ENCODE results near the gene CCDC57. TPM values are rescaled to one million over a fixed set of nuclear protein-coding genes. Genes with fewer than 3 reads are reported as not detected.
"Not testable (repeated sequence)": the region's sequence is repeated elsewhere in the genome, so short reads cannot be mapped to it uniquely, and the experiment has no call there.

The CCDC57 gene
- total RNA-seq, 1 donor from 2014 or later: 50.5 TPM

GRCh38 chr17:82146663-82147654 is 65.7 kb downstream of the CCDC57 start:
- no peak overlapping the region for H3K27ac ChIP-seq
- H3K27me3 ChIP-seq: no peaks in the 10 kb centered on the region
- H3K4me1 ChIP-seq: no peaks in the 10 kb centered on the region
- ATAC-seq (no peak), DNase-seq (no peak)
- H3K36me3 ChIP-seq: no peaks in the 10 kb centered on the region
- no peak overlapping the region for H3K4me3 ChIP-seq
- intact Hi-C loops (cut with DNase I): no loop called here
- no peaks in the 10 kb centered on the region for H3K9me3 ChIP-seq
- no peak for TF ChIP-seq CTCF (IDR thresholded peaks at IDR 0.05)

- ATAC-seq: peak; percentile 35
- no peak for TF ChIP-seq CTCF (IDR thresholded peaks at IDR 0.05)
These were observed 67.0 kb downstream of the CCDC57 start for GRCh38 chr17:82145550-82146155.

GRCh38 chr17:82143333-82143732 is 69.3 kb downstream of the CCDC57 start:
- Histone ChIP-seq H3K36me3 (no peaks in the 10 kb centered on the region), H3K27ac (no peak overlapping the region), H3K27me3 (no peaks in the 10 kb centered on the region), H3K4me3 (no peak overlapping the region), H3K9me3 (no peaks in the 10 kb centered on the region), H3K4me1 (no peaks in the 10 kb centered on the region)
- intact Hi-C loops (cut with DNase I): no loop called here
- ATAC-seq (no peak), DNase-seq (no peak)
- no peak for TF ChIP-seq CTCF (IDR thresholded peaks at IDR 0.05)

More at GRCh38 chr17:82145550-82146155, 67.0 kb downstream of the CCDC57 start:
- H3K4me3 ChIP-seq: no peak overlapping the region
- H3K27ac ChIP-seq: no peak overlapping the region
- no peaks in the 10 kb centered on the region for H3K9me3 ChIP-seq
- no peaks in the 10 kb centered on the region for H3K36me3 ChIP-seq
- no peaks in the 10 kb centered on the region for H3K27me3 ChIP-seq
- no peaks in the 10 kb centered on the region for H3K4me1 ChIP-seq
- intact Hi-C loops (cut with DNase I): no loop called here
- DNase-seq: no peak

- intact Hi-C loops (cut with DNase I); H3K27ac ChIP-seq; H3K36me3 ChIP-seq; H3K4me1 ChIP-seq; H3K4me3 ChIP-seq; H3K27me3 ChIP-seq; DNase-seq; ATAC-seq; H3K9me3 ChIP-seq: not testable (repeated sequence)
These were observed 72.7 kb downstream of the CCDC57 start for GRCh38 chr17:82139961-82140360.

GRCh38 chr17:82138511-82138992 is 74.1 kb downstream of the CCDC57 start:
- Histone ChIP-seq H3K27me3 (no peaks in the 10 kb centered on the region), H3K4me1 (no peaks in the 10 kb centered on the region), H3K36me3 (no peaks in the 10 kb centered on the region), H3K9me3 (no peaks in the 10 kb centered on the region), H3K27ac (no peak overlapping the region), H3K4me3 (no peak overlapping the region)
- no peak for DNase-seq
- no peak for ATAC-seq
- intact Hi-C loops (cut with DNase I): no loop called here
- TF ChIP-seq CTCF (IDR thresholded peaks at IDR 0.05): no peak

GRCh38 chr17:82134101-82134500 is 78.5 kb downstream of the CCDC57 start:
- no peak for TF ChIP-seq CTCF (IDR thresholded peaks at IDR 0.05)
- Histone ChIP-seq H3K36me3 (no peaks in the 10 kb centered on the region), H3K9me3 (no peaks in the 10 kb centered on the region), H3K27me3 (no peaks in the 10 kb centered on the region), H3K4me1 (no peaks in the 10 kb centered on the region), H3K4me3 (no peak overlapping the region), H3K27ac (peak overlapping the region; percentile 70)
- intact Hi-C loops (cut with DNase I): no loop called here
- ATAC-seq: peak; percentile 97
- DNase-seq: peak; percentile 93

GRCh38 chr17:82133166-82133953 is 79.3 kb downstream of the CCDC57 start:
- H3K36me3 ChIP-seq; intact Hi-C loops (cut with DNase I); H3K4me1 ChIP-seq; DNase-seq; H3K27me3 ChIP-seq; H3K4me3 ChIP-seq; H3K9me3 ChIP-seq: not testable (repeated sequence)
- ATAC-seq: peak; percentile 51
- peak overlapping the region; percentile 70 for H3K27ac ChIP-seq

All from upper lobe of right lung (tissue), 1 donor.